Stimulated activated CD8-positive, alpha-beta memory T cell treated with anti-CD3 and anti-CD28 coated beads, Interleukin-15, amount 100 ng/mL, for 4 hours (primary cell): Measurements from ENCODE around the gene CYYR1.

Experiments
- DNase-seq, 2 donors: peaks; one replicate each; pipeline ENCODE4 v3.0.0-alpha.2; 2020; ENCODE audit warnings: low read depth in 2 of 2

CYYR1 gene

GRCh38 chr21:26433386-26433785 lies 139.7 kb downstream of the CYYR1 start:
- DNase-seq = no peak

DNA sequence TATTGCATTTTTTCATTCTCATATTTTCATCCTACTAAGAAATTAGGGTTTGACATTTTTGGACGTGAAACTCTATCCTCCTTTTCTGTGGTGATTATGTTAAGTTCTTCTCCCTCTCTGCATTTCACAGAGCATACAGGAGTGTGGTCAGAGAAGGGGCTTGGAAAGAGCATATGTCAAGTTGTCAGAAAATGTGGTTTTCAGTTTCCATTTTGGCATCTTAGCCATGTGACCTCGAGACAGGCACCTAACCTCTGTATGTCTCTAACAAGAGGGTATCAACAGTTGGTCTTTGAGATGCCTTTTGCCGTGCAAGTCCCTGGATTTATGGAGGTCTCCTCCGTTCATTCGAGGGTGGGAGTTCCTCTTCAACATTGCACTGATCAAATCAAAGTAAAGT lies 140.7 kb downstream of the CYYR1 start:
- no peak for DNase-seq

DNA sequence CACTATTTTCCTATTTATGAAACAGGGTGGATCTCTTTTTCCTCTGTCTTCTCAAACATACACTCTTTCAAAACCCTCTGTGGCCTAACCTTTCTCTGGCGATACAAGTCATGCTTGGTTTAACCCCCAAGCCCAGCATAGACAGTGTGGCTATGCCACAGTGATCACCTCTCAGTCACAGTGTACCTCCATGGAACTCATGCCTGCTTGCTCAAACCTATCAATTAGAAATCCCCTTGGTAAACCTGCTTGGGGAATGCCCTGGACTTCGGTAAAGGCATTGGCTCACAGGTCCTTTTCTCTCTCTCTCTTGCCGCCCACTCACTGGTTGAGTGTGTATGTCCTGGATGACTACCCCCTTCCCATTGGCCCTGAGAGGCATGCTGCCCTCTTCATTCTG lies 147.5 kb downstream of the CYYR1 start:
- no peak for DNase-seq

DNA sequence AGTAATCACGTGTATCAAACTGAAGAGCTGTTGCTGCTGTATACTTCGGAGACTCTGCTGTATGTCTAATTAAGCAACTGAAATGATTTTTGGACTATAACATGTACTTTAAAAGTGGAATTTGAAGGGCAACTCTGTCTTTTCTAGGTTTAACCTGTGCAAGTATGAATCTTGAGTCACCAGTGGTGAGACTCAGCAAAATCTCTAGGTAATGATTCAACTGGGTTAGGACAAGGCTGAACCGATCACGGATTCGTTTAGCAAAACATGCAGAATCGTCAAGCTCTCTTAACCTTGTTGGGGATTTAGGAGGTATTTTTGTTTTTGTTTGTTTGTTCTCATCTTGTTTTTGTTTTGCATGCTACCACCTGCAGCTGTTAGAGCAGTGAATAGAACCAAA lies 149.6 kb downstream of the CYYR1 start:
- no peak for DNase-seq

- DNase-seq = no peak
These were observed 150.4 kb downstream of the CYYR1 start for GRCh38 chr21:26422706-26423105.

DNA sequence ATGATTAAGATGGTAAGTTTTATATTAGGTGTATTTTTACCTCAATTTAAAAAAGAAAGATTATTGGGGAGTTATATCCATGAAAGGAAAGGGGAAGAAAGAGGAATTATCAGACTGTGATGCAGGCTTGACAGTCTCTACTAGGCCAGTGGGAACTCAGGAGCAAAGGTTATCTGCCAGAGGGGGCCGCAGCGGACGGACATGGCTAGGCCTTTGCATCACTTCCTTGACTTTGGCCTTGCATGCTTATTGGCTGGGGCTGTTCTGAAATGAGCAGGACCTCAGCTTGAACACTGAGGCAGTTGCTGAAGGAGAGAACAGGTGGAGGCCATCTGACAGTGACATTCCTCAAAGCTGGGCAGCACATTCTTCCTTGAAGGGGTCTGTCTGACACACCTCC lies 150.9 kb downstream of the CYYR1 start:
- DNase-seq = no peak

GRCh38 chr21:26421724-26422123 lies 151.4 kb downstream of the CYYR1 start:
- DNase-seq = no peak
